Neural cell (in vitro differentiated cells): Measurements from ENCODE around the gene STAT5B. TPM values are rescaled to one million over a fixed set of nuclear protein-coding genes. Genes with fewer than 3 reads are reported as not detected.

Experiments
- H2AFZ ChIP-seq: fragments of 200-600, 300-800 bp; sonication (generic), shearing (Covaris generic); 2 replicates; pipeline ENCODE4 v1.6.0; 2014; ENCODE audit warnings: low read depth, mild to moderate bottlenecking, antibody characterized with exemption, low read length, moderate library complexity
- H3F3A ChIP-seq: fragments of 200-600 bp; shearing (Covaris generic); 2 replicates; pipeline ENCODE4 v1.6.1; 2016; ENCODE audit warnings: mild to moderate bottlenecking, moderate library complexity, mixed read lengths, antibody characterized with exemption, low read length; ENCODE audit not compliant: insufficient read depth, poor library complexity, severe bottlenecking
- H3K27ac ChIP-seq: fragments of 200-600, 300-800 bp; sonication (generic), shearing (Covaris generic); 2 replicates; pipeline ENCODE4 v1.5.1; 2014; ENCODE audit warnings: mild to moderate bottlenecking, low read length, moderate library complexity
- H3K27me3 ChIP-seq: fragments of 300-800, 200-600 bp; sonication (generic), shearing (Covaris generic); 2 replicates; pipeline ENCODE4 v1.6.0; 2014; ENCODE audit warnings: mild to moderate bottlenecking, low read depth, low read length, moderate library complexity; ENCODE audit not compliant: insufficient read depth
- H3K36me3 ChIP-seq: fragments of 300-800, 200-600 bp; sonication (generic), shearing (Covaris generic); 2 replicates; pipeline ENCODE4 v1.5.1; 2014; ENCODE audit warnings: mild to moderate bottlenecking, antibody characterized with exemption, low read length, moderate library complexity; ENCODE audit not compliant: insufficient read depth
- H3K4me2 ChIP-seq: fragments of 300-800, 200-600 bp; sonication (generic), shearing (Covaris generic); 2 replicates; pipeline ENCODE4 v1.6.0; 2014; ENCODE audit warnings: mild to moderate bottlenecking, low read length
- H3K4me3 ChIP-seq: fragments of 300-800, 200-600 bp; sonication (generic), shearing (Covaris generic); 2 replicates; pipeline ENCODE4 v1.5.1; 2014; ENCODE audit warnings: mild to moderate bottlenecking, low read length, moderate library complexity
- H3K79me2 ChIP-seq: fragments of 200-600 bp; shearing (Covaris generic); replicated peaks from 2 replicates; pipeline ENCODE4 v1.6.0; 2014; ENCODE audit warnings: mild to moderate bottlenecking, low read length, moderate library complexity; ENCODE audit not compliant: insufficient read depth
- H3K9ac ChIP-seq: fragments of 300-800, 200-600 bp; sonication (generic), shearing (Covaris generic); 2 replicates; pipeline ENCODE4 v1.6.1; 2016; ENCODE audit warnings: mild to moderate bottlenecking, low read length, mixed read lengths
- H3K9me2 ChIP-seq: fragments of 200-600 bp; shearing (Covaris generic); 2 replicates; pipeline ENCODE4 v1.6.1; 2016; ENCODE audit warnings: mild to moderate bottlenecking, low read length, mixed read lengths; ENCODE audit not compliant: insufficient read depth
- H3K9me3 ChIP-seq: fragments of 200-600, 300-800 bp; sonication (generic), shearing (Covaris generic); 2 replicates; pipeline ENCODE4 v1.6.1; 2016; ENCODE audit warnings: mild to moderate bottlenecking, mixed run types, low read length, moderate library complexity, mixed read lengths
- H4K20me1 ChIP-seq: fragments of 200-600 bp; shearing (Covaris generic); 2 replicates; pipeline ENCODE4 v1.6.1; 2016; ENCODE audit warnings: mild to moderate bottlenecking, mixed run types; ENCODE audit not compliant: insufficient read depth
- EP300 ChIP-seq: fragments of 450-650 bp; conservative IDR thresholded peaks from 2 replicates; pipeline ENCODE4 v1.6.1; 2014; ENCODE audit warnings: antibody characterized with exemption, mild to moderate bottlenecking, moderate library complexity; ENCODE audit not compliant: poor library complexity, severe bottlenecking
- EZH2 ChIP-seq: fragments of 200-600, 300-800 bp; shearing (Covaris generic), sonication (generic); IDR thresholded peaks from 2 replicates; pipeline ENCODE4 v1.6.1; 2014; ENCODE audit warnings: antibody characterized with exemption, low read length, borderline replicate concordance, mild to moderate bottlenecking; ENCODE audit not compliant: insufficient read depth, poor library complexity, severe bottlenecking
- MXI1 ChIP-seq: fragments of 450-650 bp; conservative IDR thresholded peaks from 2 replicates; pipeline ENCODE4 v1.6.1; 2014; ENCODE audit warnings: antibody characterized with exemption, mild to moderate bottlenecking; ENCODE audit not compliant: poor library complexity, severe bottlenecking
- POLR2AphosphoS5 ChIP-seq: IDR thresholded peaks from 2 replicates; pipeline ENCODE4 v1.6.1; 2012
- RAD21 ChIP-seq: fragments of 450-650 bp; conservative IDR thresholded peaks from 2 replicates; pipeline ENCODE4 v1.6.1; 2014; ENCODE audit warnings: antibody characterized with exemption, mild to moderate bottlenecking, moderate library complexity
- SMC3 ChIP-seq: fragments of 450-650 bp; conservative IDR thresholded peaks from 2 replicates; pipeline ENCODE4 v1.6.1; 2014; ENCODE audit warnings: antibody characterized with exemption, mild to moderate bottlenecking, moderate library complexity; ENCODE audit not compliant: poor library complexity
- TAF1 ChIP-seq: IDR thresholded peaks from 2 replicates; pipeline ENCODE4 v1.6.1; 2012; ENCODE audit warnings: low read depth
- polyA plus RNA-seq: library from polyadenylated mRNA; depleted of rRNA; stranded (reverse); fragments of >200 nt; gene quantifications from 2 replicates; pipeline ENCODE4 v1.2.3, GENCODE V29; 2014
- TF ChIP-seq, protein P1 (sequence below): IDR thresholded peaks from 2 replicates; pipeline ENCODE4 v1.6.1; 2012; ENCODE audit warnings: borderline replicate concordance
- TF ChIP-seq, protein P2 (sequence below): fragments of 450-650 bp; IDR thresholded peaks from 2 replicates; pipeline ENCODE4 v1.5.1; 2014; ENCODE audit warnings: antibody characterized with exemption, mild to moderate bottlenecking, moderate library complexity; ENCODE audit not compliant: poor library complexity, severe bottlenecking

STAT5B gene
- polyA plus RNA-seq, 1 donor from 2014 or later = 47.4 TPM

GRCh38 chr17:42274253-42274542 lies 2.0 kb downstream of the STAT5B start:
- no peaks in the 10 kb centered on the region for H3K9me3 ChIP-seq
- peaks cover 5% of the 10 kb centered on the region for H4K20me1 ChIP-seq
- H3K36me3 ChIP-seq = no peaks in the 10 kb centered on the region
- peaks cover 58% of the 10 kb centered on the region for H3K79me2 ChIP-seq
- peak overlapping the region; percentile 77 for H3K9ac ChIP-seq
- H2AFZ ChIP-seq = no peak overlapping the region
- TF ChIP-seq, protein P1, sequence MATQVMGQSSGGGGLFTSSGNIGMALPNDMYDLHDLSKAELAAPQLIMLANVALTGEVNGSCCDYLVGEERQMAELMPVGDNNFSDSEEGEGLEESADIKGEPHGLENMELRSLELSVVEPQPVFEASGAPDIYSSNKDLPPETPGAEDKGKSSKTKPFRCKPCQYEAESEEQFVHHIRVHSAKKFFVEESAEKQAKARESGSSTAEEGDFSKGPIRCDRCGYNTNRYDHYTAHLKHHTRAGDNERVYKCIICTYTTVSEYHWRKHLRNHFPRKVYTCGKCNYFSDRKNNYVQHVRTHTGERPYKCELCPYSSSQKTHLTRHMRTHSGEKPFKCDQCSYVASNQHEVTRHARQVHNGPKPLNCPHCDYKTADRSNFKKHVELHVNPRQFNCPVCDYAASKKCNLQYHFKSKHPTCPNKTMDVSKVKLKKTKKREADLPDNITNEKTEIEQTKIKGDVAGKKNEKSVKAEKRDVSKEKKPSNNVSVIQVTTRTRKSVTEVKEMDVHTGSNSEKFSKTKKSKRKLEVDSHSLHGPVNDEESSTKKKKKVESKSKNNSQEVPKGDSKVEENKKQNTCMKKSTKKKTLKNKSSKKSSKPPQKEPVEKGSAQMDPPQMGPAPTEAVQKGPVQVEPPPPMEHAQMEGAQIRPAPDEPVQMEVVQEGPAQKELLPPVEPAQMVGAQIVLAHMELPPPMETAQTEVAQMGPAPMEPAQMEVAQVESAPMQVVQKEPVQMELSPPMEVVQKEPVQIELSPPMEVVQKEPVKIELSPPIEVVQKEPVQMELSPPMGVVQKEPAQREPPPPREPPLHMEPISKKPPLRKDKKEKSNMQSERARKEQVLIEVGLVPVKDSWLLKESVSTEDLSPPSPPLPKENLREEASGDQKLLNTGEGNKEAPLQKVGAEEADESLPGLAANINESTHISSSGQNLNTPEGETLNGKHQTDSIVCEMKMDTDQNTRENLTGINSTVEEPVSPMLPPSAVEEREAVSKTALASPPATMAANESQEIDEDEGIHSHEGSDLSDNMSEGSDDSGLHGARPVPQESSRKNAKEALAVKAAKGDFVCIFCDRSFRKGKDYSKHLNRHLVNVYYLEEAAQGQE = no peak
- TF ChIP-seq MXI1 = no peak
- TF ChIP-seq RAD21 = no peak
- TF ChIP-seq TAF1 = no peak
- no peak for TF ChIP-seq EZH2
- TF ChIP-seq, protein P2, sequence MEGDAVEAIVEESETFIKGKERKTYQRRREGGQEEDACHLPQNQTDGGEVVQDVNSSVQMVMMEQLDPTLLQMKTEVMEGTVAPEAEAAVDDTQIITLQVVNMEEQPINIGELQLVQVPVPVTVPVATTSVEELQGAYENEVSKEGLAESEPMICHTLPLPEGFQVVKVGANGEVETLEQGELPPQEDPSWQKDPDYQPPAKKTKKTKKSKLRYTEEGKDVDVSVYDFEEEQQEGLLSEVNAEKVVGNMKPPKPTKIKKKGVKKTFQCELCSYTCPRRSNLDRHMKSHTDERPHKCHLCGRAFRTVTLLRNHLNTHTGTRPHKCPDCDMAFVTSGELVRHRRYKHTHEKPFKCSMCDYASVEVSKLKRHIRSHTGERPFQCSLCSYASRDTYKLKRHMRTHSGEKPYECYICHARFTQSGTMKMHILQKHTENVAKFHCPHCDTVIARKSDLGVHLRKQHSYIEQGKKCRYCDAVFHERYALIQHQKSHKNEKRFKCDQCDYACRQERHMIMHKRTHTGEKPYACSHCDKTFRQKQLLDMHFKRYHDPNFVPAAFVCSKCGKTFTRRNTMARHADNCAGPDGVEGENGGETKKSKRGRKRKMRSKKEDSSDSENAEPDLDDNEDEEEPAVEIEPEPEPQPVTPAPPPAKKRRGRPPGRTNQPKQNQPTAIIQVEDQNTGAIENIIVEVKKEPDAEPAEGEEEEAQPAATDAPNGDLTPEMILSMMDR = no peak
- no peak for TF ChIP-seq EP300
- no peak for TF ChIP-seq POLR2AphosphoS5
- TF ChIP-seq SMC3 = no peak
- H3K4me3 ChIP-seq = peak overlapping the region; percentile 67
- H3F3A ChIP-seq = no peaks in the 10 kb centered on the region
- peak overlapping the region; percentile 90 for H3K27ac ChIP-seq
- peak overlapping the region; percentile 95 for H3K4me2 ChIP-seq
- no peaks in the 10 kb centered on the region for H3K9me2 ChIP-seq
- H3K27me3 ChIP-seq = no peaks in the 10 kb centered on the region

DNA sequence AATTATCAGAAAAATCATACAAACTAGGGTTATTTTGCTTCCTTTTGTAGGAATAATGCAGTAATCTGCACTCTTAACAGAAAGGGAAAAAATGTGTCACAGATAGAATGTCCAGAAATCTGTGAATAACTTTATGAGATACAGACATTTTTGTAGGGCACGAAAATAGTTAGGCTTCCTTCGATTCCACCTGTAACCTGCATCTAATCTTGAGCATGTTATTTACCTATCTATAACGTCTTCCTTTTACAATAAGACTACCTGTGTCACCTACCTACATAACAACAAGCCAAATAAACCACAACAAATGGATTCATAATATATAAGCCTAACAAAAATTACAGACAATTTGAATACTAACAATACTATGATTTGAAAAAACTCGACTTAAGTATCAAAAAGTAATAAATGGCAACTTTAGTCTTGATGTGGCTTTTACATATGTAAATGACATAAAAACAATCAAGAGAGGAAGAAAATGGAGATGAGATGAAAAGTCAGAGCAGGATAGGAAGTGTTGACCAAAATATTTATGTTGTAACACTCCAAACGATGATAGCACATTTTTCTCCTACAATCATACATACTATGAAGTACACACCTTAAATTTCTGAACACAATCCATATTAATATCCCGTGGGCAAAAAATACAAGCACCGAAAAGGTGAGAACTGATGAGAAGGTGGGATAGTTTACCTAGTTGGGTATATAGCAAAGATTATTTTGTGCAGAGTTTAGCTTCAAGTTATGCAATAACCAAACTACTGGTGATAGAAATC lies 2.5 kb downstream of the STAT5B start:
- Histone ChIP-seq H3K4me2 (peak overlapping the region; percentile 95), H4K20me1 (peaks cover 5% of the 10 kb centered on the region), H3K27me3 (no peaks in the 10 kb centered on the region), H3K4me3 (peak overlapping the region; percentile 67), H3K9me3 (no peaks in the 10 kb centered on the region), H3K9me2 (no peaks in the 10 kb centered on the region), H3K27ac (no peak overlapping the region), H2AFZ (no peak overlapping the region), H3K36me3 (no peaks in the 10 kb centered on the region), H3K79me2 (peaks cover 63% of the 10 kb centered on the region), H3K9ac (no peak overlapping the region), H3F3A (no peaks in the 10 kb centered on the region)
- TF ChIP-seq TAF1 (no peak), EP300 (no peak), MXI1 (no peak), POLR2AphosphoS5 (no peak)
- TF ChIP-seq, protein P1 = no peak
